Body of pancreas (tissue), 4 donors: ENCODE measurements around the gene ACTL6A.

Experiments
- CTCF ChIP-seq, 7 experiments: fragments of 450-650 bp in 4 of 7; fragments of 200-600 bp in 3 of 7; sonication (generic) in 3 of 7; IDR thresholded peaks; one replicate each; pipeline ENCODE4 v1.5.1; 2016 to 2019; ENCODE audit warnings: antibody characterized with exemption in 7 of 7
- POLR2A ChIP-seq, 3 donors: fragments of 450-650 bp; IDR thresholded peaks; one replicate each; pipeline ENCODE4 v1.6.1; 2016; ENCODE audit warnings: antibody characterized with exemption in 3 of 3, mild to moderate bottlenecking in 2 of 3

- TF ChIP-seq CTCF (IDR thresholded peaks at IDR 0.05) (no peak), POLR2A (IDR thresholded peaks at IDR 0.05) (no peak)
Observed at GRCh38 chr3:179536256-179536655, 26.5 kb upstream of the ACTL6A start.
